Measurements from ENCODE around the gene LARP4B.

DNA sequence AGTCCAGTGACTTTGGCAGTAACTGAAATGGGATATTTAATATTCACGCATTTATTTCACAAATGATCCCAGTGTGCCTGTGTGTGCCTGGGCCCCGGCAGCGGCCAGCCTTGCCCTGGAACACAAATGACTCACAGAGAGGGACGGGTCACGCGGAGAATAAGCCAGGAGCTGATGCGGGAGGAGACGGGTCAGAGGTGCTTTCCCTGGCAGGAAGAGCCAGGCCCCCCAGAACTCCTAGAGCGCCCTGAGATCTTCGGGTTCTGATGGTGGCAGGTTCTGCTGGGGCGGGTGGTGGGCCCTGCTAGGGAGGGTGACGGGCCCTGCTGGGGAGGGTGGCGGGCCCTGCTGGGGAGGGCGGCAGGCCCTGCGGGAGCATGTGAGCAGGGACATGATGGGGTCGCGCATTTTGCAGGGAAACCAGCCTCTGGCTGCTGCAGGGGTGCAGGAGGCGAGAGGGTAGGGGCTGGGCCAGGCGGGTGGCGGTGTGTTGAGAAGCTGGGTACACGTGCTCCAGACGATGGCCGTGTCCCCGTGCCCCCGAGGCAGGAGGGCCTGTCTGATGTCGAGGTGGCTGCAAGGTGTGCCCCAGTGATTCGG, 157.8 kb downstream of the LARP4B start:
- TF ChIP-seq, protein P1, sequence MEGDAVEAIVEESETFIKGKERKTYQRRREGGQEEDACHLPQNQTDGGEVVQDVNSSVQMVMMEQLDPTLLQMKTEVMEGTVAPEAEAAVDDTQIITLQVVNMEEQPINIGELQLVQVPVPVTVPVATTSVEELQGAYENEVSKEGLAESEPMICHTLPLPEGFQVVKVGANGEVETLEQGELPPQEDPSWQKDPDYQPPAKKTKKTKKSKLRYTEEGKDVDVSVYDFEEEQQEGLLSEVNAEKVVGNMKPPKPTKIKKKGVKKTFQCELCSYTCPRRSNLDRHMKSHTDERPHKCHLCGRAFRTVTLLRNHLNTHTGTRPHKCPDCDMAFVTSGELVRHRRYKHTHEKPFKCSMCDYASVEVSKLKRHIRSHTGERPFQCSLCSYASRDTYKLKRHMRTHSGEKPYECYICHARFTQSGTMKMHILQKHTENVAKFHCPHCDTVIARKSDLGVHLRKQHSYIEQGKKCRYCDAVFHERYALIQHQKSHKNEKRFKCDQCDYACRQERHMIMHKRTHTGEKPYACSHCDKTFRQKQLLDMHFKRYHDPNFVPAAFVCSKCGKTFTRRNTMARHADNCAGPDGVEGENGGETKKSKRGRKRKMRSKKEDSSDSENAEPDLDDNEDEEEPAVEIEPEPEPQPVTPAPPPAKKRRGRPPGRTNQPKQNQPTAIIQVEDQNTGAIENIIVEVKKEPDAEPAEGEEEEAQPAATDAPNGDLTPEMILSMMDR (IDR thresholded peaks at IDR 0.05): no peak
- TF ChIP-seq POLR2A (IDR thresholded peaks at IDR 0.05): no peak
